GM13976 (cell line): Measurements from ENCODE around the gene ATXN1L.
"Not testable (repeated sequence)": the region's sequence is repeated elsewhere in the genome, so short reads cannot be mapped to it uniquely, and the experiment has no call there.

Experiments
- DNase-seq: peaks from one replicate; pipeline ENCODE4 v3.0.0; 2012; ENCODE audit warnings: low spot score
- CTCF ChIP-seq: IDR thresholded peaks from 2 replicates; pipeline ENCODE4 v1.5.1; 2012; ENCODE audit warnings: borderline replicate concordance, mild to moderate bottlenecking; ENCODE audit not compliant: insufficient read depth; ENCODE audit errors: extremely low read depth, missing control alignments, control extremely low read depth
- in situ Hi-C: fragments of 300-500 bp; cut with MboI; formaldehyde crosslinking; loops from one replicate; pipeline ENCODE4 v1.12.0; 2022; ENCODE audit warnings: low sequenced_read_pairs, mixed read lengths, inconsistent platforms; ENCODE audit not compliant: unreplicated experiment

ATXN1L gene

GRCh38 chr16:71811261-71811803, 34.4 kb upstream of the ATXN1L start:
- no peak for TF ChIP-seq CTCF
- in situ Hi-C loops, result no loop called here
- DNase-seq, result no peak

- in situ Hi-C loops, DNase-seq: not testable (repeated sequence)
These were observed 28.6 kb upstream of the ATXN1L start for GRCh38 chr16:71817155-71817500.

GRCh38 chr16:71826533-71827017, 19.2 kb upstream of the ATXN1L start:
- TF ChIP-seq CTCF, result no peak
- in situ Hi-C loops, result no loop called here
- DNase-seq, result no peak

GRCh38 chr16:71830359-71830758, 15.4 kb upstream of the ATXN1L start:
- DNase-seq, result no peak
- no peak for TF ChIP-seq CTCF
- in situ Hi-C loops, result no loop called here

- in situ Hi-C loops, DNase-seq: not testable (repeated sequence)
These were observed 14.1 kb upstream of the ATXN1L start for GRCh38 chr16:71831698-71832097.

- in situ Hi-C loops, DNase-seq: not testable (repeated sequence)
These were observed 13.7 kb upstream of the ATXN1L start for GRCh38 chr16:71832112-71832511.

- TF ChIP-seq CTCF, result no peak
- in situ Hi-C loops, result no loop called here
These were observed 11.5 kb upstream of the ATXN1L start for GRCh38 chr16:71834291-71834690.

GRCh38 chr16:71837150-71837549, 8.6 kb upstream of the ATXN1L start:
- in situ Hi-C loops, result no loop called here
- TF ChIP-seq CTCF, result no peak
- DNase-seq, result no peak

More at GRCh38 chr16:71834291-71834690, 11.5 kb upstream of the ATXN1L start:
- DNase-seq, result no peak
